Measurements from ENCODE around the gene TALDO1. TPM values are rescaled to one million over a fixed set of nuclear protein-coding genes. Genes with fewer than 3 reads are reported as not detected.

Gene TALDO1
- 100 to 1,000 TPM; 201 to 242 TPM for total RNA-seq

DNA sequence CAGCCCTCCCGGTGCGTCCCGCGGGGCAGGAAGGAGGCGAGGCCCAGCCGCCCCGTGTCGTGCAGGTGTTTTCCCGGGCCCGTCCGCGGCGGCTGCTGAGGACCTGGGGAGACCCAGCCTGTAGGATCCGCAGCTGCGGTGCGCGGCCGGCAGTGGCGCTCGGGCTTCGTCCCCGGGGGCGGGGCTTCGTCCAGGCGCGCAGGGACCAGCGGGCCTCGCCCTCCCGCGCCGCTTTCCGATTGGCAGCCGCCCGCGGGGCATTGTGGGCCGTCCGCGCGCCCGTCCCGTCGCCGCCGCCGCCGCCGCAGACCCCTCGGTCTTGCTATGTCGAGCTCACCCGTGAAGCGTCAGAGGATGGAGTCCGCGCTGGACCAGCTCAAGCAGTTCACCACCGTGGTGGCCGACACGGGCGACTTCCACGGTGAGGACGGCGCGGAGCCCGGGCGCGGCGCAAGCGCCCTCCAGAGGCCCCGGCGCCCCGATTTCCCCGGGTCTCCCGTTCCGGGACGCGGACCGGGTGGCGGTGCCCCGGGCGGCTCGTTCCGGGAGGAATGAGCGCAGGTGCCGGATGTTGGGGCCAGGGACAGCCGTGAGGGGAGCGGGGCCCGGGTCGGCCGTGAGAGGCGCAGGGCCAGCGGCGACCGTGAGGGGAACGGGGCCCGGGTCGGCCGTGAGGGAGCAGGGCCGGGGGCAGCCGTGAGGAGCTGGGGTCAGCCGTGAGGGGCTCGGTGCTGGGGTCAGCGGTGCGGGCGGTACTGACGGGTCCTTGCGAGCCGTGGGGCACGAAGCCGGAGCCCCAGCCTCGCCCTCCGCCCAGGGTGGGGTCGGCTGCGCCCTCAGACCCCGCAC, at the start of gene TALDO1:
Gene TALDO1, plus strand, starts transcription at position 307 of the 849 bp plus-strand sequence. Its CDS starts 18 bp downstream, at position 325.
- H3K27ac Mint-ChIP-seq: peak within 1 kb of the TSS; percentile 71 to 76
- H3K9me3 Mint-ChIP-seq: no peaks in the 10 kb centered on the region
- H3K4me1 Mint-ChIP-seq (ENCODE audit: low read depth in 2 of 2): peaks cover 0 to 8% of the 10 kb centered on the region in 2 donors
- H3K27me3 Mint-ChIP-seq: no peaks in the 10 kb centered on the region
- DNase-seq (ENCODE audit: low spot score) (peak; percentile 95), ATAC-seq (peak; percentile 96 to 98)
- H3K4me3 Mint-ChIP-seq: peak within 1 kb of the TSS; percentile 90
- no peaks in the 10 kb centered on the region for H3K36me3 Mint-ChIP-seq

DNA sequence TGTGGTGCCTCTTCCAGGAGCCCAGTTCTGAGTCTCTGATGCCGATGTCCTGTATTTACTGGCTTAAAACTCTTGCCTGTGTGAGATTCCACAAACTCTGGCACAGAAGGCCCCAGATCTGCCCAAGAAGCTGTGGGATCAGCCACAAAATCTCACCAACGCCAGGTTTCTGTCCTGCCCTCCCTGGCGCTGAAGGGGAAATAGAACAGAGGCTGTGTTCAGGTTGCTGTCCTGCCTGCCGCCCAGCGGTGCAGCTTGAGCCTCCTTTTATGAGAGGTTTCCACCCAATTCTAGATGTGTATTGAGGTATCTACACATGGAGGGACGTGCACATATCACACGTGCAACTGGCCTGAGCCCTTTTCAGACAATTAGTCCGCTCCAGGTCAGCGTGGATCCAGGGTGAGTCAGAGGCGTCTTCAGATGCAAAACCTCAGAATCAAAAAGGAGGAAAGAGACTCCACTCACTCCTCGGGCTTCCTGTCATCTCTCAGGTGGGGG, 49.4 kb upstream of the TALDO1 start:
- Mint-ChIP-seq H3K27ac (peak overlapping the region; percentile 21 to 63), H3K4me1 (ENCODE audit: low read depth in 2 of 2) (peaks cover 17 to 19% of the 10 kb centered on the region in 2 donors), H3K4me3 (peak overlapping the region; percentile 36), H3K9me3 (no peaks in the 10 kb centered on the region), H3K27me3 (no peaks in the 10 kb centered on the region), H3K36me3 (no peaks in the 10 kb centered on the region)
- DNase-seq (ENCODE audit: low spot score) (no peak), ATAC-seq (no peak)

DNA sequence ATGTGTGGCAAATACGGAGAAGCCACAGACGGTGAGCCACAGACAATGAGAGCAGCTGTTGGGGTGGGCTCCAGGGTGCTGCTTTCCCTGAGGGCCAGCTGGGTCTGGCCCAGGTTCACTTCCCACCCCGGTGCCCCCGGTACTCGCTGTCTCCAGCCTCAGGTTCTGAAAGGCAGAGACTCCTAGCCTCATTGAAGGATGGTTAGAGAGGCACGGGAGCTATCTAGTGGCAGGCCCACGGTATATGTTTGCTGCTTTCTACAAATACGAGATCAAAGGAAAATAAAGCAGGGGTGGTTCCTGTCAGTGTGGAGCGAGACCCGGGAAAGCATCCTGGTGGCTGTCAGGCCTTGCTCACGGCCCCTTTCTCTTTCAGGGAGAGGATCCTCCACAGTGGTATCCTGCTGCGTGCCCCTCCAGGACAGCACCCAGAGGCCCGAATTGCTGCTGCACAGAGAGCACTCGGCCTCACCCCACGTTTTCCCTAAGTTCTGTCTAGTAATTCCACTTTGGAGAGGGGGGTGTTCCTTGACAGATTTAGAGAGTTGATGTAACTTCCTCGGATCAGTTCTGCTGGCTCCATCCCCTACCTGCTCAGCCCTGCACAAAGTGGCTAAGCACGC, 48.7 kb upstream of the TALDO1 start:
- no peaks in the 10 kb centered on the region for H3K36me3 Mint-ChIP-seq
- H3K4me1 Mint-ChIP-seq (ENCODE audit: low read depth in 2 of 2): peaks cover 9 to 14% of the 10 kb centered on the region in 2 donors
- ATAC-seq (no peak), DNase-seq (ENCODE audit: low spot score) (no peak)
- H3K9me3 Mint-ChIP-seq: no peaks in the 10 kb centered on the region
- no peak overlapping the region for H3K27ac Mint-ChIP-seq
- H3K4me3 Mint-ChIP-seq: no peak overlapping the region
- H3K27me3 Mint-ChIP-seq: no peaks in the 10 kb centered on the region

DNA sequence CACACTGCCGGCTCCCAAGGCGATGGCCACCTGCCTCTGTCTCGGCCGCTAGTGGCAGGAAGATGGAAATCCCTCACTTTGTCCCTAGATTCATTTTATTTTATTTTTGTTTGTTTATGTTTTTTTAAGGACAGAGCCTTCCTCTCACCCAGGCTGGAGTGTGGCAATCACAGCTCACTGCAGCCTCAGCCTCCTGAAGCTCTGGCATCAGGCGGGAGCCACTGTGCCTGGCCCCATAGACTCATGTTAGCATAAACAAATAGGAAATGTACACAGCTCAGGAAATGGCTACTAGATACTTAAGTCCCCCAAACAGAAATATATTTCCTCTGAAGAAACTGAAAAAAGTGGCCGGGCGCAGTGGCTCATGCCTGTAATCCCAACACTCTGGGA, 48.2 kb upstream of the TALDO1 start:
- Mint-ChIP-seq H3K4me1 (ENCODE audit: low read depth in 2 of 2) (peaks cover 6 to 10% of the 10 kb centered on the region in 2 donors), H3K27me3 (no peaks in the 10 kb centered on the region), H3K27ac (no peak overlapping the region), H3K4me3 (no peak overlapping the region), H3K9me3 (no peaks in the 10 kb centered on the region), H3K36me3 (no peaks in the 10 kb centered on the region)
- DNase-seq (ENCODE audit: low spot score) (no peak), ATAC-seq (no peak)

DNA sequence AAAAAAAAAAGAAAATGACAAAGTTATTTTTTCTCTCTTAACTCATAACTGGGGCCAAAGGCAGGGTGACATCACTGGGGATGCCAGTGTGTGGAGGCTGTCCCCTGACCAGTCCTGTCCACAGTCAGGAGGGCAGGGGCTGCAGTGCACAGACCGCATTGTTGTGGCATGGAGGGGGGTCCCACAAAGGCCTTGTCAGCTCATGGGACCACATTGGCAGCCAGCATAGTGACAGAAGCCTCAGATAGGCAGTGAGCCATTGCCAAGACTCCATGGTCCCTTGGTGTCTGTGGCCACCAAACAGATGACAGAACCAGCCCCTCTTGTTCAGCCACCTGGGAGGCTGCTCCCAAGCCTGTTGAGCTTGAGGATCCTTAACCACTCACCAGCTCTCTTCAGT, 47.5 kb upstream of the TALDO1 start:
- no peak for ATAC-seq
- Mint-ChIP-seq H3K27ac (no peak overlapping the region), H3K4me3 (no peak overlapping the region), H3K9me3 (no peaks in the 10 kb centered on the region), H3K4me1 (ENCODE audit: low read depth in 2 of 2) (peaks cover 6 to 10% of the 10 kb centered on the region in 2 donors), H3K36me3 (no peaks in the 10 kb centered on the region), H3K27me3 (no peaks in the 10 kb centered on the region)
- DNase-seq (ENCODE audit: low spot score): no peak

DNA sequence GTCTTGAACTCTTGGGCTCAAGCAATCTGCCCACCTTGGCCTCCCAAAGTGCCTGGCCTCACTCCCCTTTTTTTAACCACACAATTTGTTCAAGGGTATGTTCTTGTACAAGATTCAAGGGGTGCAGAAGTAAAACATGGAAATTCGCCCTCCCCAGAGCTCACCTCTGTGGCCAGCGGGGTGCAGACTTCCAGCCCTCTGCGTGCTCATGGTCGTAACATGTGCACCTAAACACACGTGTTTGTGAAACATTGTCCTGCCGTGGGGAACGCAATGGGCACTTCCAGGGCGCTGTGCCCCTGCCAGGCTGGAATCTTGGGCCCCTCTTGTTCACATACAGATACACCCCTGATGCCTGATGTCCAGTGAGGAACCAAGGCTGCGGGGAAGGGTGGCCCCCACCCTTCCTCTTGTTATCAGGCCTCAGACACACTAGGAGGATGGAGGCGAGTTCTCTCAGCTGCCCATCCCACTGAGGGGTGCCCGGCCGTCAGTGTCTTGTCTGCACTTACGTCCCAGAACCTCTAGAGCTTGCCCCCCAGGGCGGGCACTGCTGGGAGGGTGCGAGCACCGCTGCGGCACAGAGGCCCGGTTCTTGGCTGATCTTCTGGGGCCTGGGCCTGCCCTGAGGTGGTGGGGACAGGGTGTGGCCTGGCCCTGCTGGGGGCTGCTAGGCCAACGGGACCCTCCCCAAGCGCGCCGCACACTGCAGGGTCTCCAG, 45.4 kb upstream of the TALDO1 start:
- ATAC-seq (no peak), DNase-seq (ENCODE audit: low spot score) (no peak)
- Mint-ChIP-seq H3K27ac (no peak overlapping the region), H3K4me3 (no peak overlapping the region), H3K36me3 (no peaks in the 10 kb centered on the region), H3K27me3 (no peaks in the 10 kb centered on the region), H3K4me1 (ENCODE audit: low read depth in 2 of 2) (peaks cover 0 to 10% of the 10 kb centered on the region in 2 donors), H3K9me3 (no peaks in the 10 kb centered on the region)

DNA sequence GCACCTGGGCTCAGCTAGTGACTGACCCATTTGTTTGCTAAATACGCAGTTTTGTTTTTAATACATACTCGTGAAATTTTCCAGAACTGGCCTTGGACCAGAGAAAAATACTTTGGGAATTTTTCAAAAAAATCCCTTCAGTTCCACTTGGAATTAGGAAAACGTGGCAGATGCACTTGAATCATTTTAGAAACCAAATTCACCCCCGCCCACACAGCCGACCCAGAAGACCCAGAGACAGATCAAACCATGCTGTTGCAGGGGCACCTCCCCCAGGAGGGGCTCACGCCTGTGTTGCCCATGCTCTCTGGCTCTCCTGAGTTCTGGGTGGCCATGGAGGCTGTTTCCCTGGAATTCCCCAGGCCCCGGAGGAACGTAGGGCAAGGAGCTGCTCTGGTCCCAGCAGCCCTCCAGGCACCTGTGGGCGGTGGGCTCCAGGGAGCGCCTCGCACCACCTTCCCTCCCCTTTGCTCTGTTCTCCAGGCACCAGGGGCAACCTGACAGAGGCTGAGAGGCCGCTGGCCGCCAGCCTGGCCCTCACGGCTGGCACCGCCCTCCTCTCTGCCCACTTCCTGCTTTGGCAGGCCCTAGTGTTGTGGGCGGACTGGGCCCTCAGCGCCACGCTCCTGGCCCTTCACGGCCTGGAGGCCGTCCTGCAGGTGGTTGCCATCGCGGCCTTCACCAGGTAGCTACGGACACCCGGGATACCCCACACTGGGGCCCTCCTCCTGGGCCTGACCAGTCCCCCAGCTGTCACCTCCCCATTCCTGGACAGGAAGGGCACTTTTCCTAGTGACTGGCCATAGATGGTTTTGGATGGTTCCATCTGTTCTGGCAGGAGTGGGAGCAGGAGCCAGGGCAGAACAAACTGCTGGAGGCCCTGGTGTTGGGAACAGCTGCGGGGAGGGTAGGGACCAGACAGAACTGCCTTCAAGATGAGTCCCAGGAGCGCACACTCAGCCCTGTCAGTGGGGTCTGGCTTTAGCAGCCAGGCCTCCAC, 44.5 kb upstream of the TALDO1 start:
- no peak overlapping the region for H3K4me3 Mint-ChIP-seq
- H3K4me1 Mint-ChIP-seq (ENCODE audit: low read depth in 2 of 2): peaks cover 0 to 8% of the 10 kb centered on the region in 2 donors
- no peaks in the 10 kb centered on the region for H3K36me3 Mint-ChIP-seq
- ATAC-seq: peak; percentile 78 to 85
- DNase-seq (ENCODE audit: low spot score): peak; percentile 75
- no peaks in the 10 kb centered on the region for H3K27me3 Mint-ChIP-seq
- H3K27ac Mint-ChIP-seq: peak overlapping the region in 1 of 2 donors; percentile 21
- no peaks in the 10 kb centered on the region for H3K9me3 Mint-ChIP-seq

DNA sequence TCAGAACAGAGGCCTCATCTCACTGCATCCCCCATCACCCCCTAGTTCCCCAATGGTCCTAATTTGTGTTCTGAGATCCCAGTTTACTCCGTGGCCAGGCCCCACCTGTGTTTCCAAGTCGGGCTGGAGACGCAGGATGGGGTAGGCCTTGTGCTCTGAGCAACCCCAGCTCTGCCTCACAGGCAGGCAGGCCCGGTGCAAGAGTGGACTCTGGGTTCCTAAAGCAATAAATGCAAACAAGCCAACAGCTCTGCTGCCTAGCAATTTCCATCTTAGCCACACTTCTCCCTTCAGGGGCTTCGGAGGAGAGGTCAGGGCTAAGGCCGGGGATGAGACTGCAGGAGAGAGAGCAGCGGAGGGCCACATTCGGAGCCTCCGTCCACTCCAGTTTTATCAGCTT, 43.8 kb upstream of the TALDO1 start:
- no peak overlapping the region for H3K4me3 Mint-ChIP-seq
- ATAC-seq: no peak

DNA sequence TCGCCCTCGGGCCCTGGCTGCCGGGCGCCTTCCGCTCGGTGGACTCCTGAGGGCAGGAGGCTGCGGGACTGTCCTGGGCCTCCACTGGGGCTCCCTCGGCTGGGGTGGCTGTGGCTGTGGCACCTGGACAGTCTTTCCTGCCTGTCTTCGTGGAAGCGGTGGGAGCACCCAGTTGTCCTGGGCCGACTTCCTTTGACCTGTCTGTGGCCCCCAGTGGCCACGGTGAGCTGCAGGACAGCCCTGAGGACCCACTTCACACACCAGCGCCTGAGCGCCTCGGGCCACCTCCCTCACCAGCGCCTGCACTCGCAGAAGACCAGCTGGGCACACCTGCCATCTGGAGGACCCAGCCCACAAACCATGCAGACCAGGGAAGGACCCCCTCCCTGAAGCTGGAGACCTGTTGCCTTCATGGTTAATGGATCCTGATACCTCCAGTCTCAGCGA, 43.0 kb upstream of the TALDO1 start:
- Mint-ChIP-seq H3K9me3 (no peaks in the 10 kb centered on the region), H3K4me3 (no peak overlapping the region), H3K27ac (no peak overlapping the region), H3K4me1 (ENCODE audit: low read depth in 2 of 2) (peaks cover 0 to 3% of the 10 kb centered on the region in 2 donors), H3K27me3 (no peaks in the 10 kb centered on the region), H3K36me3 (no peaks in the 10 kb centered on the region)
- DNase-seq (ENCODE audit: low spot score) (no peak), ATAC-seq (no peak)

More for the DNA sequence above, 43.8 kb upstream of the TALDO1 start:
- Mint-ChIP-seq H3K36me3 (no peaks in the 10 kb centered on the region), H3K27me3 (no peaks in the 10 kb centered on the region), H3K27ac (no peak overlapping the region), H3K4me1 (ENCODE audit: low read depth in 2 of 2) (peaks cover 0 to 3% of the 10 kb centered on the region in 2 donors), H3K9me3 (no peaks in the 10 kb centered on the region)
- no peak for DNase-seq (ENCODE audit: low spot score)

DNA sequence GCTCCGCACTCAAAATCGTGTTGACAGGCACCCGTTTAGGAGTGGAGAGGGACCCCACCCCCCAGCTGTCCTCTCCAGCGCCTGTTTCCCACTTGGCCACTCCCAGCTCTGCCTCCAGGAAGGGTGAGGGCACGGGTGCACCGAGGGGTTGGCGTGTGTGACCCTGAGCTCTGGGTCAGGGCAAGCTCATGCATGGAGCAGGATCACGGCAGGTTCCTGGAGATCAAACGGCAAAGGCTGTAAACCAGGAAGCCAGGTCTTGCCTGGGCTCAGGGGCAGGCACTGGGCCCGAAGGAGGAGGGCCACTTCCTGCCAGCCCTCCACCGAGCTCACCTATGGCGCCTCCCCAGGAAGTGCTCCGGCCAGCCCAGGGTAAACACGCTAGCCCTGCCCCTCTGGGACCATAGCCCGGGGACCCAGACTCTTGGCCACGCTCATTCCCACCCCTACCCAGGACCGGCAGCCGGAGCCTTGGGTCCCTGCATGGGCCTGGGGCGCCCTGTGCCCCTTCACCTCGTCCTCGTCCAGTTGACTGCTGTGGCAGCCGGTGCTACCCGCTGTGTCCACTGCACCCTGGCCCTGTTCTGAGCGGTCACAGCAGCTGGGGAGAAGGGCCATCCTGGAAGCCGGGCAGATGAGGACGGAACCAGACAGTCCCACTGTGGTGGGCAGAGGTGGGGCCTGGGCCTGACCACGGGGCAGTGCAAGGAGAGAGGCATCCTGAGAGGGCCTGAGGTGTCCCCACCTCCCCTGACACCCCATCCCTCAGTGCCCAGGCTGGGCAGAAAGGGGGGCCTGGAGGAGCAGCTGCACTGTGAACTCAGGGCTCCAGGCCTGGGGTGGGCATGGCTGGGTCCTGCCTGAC, 42.3 kb upstream of the TALDO1 start:
- no peak overlapping the region for H3K4me3 Mint-ChIP-seq
- DNase-seq (ENCODE audit: low spot score): no peak
- no peak for ATAC-seq
- peaks cover 0 to 3% of the 10 kb centered on the region in 2 donors for H3K4me1 Mint-ChIP-seq (ENCODE audit: low read depth in 2 of 2)
- no peaks in the 10 kb centered on the region for H3K9me3 Mint-ChIP-seq
- H3K27ac Mint-ChIP-seq: no peak overlapping the region
- no peaks in the 10 kb centered on the region for H3K27me3 Mint-ChIP-seq
- H3K36me3 Mint-ChIP-seq: no peaks in the 10 kb centered on the region

DNA sequence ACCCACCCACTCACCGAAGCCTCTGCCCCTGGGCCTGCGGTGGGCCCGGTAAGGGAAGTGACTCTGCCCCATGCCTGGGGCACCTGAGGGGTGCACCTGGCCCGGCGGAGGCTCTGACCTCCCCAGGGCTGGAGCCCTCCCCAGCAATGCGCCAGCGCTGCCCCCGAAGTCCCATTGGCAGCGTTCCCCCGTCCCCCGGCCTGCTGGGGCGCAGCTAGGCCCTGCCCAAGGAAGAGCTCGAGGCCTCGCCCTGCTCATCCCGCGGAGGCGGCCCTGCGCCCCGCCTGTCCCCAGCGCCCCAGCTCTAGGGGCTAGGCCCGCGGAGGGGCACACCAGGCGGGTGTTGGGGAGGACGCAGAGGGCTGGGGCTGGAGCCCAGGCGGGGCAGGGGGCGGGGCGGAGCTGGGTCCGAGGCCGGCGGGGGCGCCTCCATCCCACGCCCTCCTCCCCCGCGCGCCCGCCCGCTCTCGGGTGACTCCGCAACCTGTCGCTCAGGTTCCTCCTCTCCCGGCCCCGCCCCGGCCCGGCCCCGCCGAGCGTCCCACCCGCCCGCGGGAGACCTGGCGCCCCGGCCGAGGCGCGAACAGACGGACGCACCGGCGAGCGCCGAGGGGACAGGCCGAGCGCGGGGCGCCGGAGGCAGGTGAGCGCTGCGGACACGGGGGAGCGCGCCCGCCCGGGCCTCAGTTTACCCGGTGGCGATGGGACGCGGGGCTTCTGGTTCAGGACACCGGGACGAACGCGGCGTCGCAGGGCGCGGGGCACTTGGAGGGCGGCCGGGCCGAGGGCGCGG, 41.4 kb upstream of the TALDO1 start, which contains the start of gene EPS8L2:
Gene EPS8L2, plus strand, starts transcription at position 586 of the 793 bp plus-strand sequence. CDS start 3,177 bp downstream, outside the sequence.
- Mint-ChIP-seq H3K4me3 (no peak within 1 kb of the TSS), H3K27ac (no peak within 1 kb of the TSS), H3K36me3 (no peaks in the 10 kb centered on the region), H3K9me3 (no peaks in the 10 kb centered on the region), H3K4me1 (ENCODE audit: low read depth in 2 of 2) (peaks cover 0 to 6% of the 10 kb centered on the region in 2 donors), H3K27me3 (no peaks in the 10 kb centered on the region)
- no peak for ATAC-seq
- DNase-seq (ENCODE audit: low spot score): no peak

Data from natural killer cell treated with Interleukin-12 subunit alpha and Interleukin-12 subunit beta and Interleukin-15 and Interleukin-18, amount 100 ng/mL, for 72 hours (primary cell).